ENCODE measurements around the gene DHH.

The DHH gene

DNA sequence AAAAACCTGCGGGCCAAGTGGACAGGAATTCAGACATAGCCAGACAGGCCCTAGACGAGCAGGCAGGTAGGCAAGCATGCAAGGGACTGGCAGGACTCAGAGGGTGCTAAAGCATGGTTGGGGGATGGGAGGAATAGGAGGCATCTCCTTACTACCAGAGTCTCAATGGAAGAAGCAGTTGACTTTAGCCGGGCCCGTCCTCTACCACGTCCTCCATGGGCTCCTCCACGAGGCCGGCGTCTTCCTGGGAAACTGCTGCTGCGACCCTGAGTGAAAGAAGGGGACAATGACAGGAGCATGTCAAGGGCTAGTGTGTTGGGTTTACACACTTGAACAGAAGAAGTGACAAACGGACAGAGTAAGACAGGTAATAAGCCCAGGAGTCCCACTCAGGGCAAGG, 45.6 kb downstream of the DHH start:
- DNase-seq: no peak

- no peak for DNase-seq
Observed at GRCh38 chr12:49046129-49046895, 48.3 kb downstream of the DHH start.

DNA sequence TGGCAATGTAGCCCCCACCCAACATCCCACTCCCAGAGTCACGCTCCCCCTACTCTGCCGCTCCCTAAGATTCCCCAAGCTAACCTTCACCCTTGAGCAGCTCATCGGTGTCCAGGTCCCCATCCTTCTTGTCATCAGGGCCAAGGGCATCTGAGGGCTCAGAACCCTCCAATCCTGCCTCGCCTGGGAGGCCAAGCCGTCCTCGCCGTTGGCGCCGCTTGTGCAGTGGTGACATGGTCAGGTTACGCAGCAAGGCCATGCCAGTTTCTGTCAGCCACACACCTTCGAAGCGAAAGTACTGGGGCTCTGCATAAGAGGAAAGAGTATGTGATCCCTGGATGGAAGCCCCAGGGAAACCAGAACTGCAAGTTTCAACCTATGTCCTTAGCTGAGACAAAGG, 49.9 kb downstream of the DHH start:
- DNase-seq: no peak

- DNase-seq: peak; percentile 84
Observed at GRCh38 chr12:49043856-49044258, 50.7 kb downstream of the DHH start.

DNA sequence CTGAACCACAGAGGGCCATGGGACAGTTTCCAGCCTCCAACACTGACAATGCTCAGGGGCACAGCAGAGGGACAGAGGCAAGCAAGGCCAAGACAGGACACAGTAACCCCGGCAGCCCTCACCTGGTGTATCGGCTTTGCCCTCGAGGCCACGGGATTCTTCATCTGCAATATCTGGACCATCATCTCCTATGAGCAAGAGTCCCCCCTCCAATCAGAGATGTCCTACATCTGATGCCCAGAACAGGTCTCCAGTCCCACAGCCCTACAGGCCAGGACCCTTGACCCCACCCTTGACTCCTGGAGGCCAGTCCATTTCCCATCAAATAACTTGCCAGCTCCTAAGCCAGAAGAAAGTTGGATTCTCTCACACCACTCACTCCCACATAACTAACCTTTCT, 51.4 kb downstream of the DHH start:
- DNase-seq: no peak

- DNase-seq: no peak
Observed at GRCh38 chr12:49041881-49042484, 52.6 kb downstream of the DHH start.

- DNase-seq: no peak
Observed at GRCh38 chr12:49041036-49041880, 53.3 kb downstream of the DHH start.

DNA sequence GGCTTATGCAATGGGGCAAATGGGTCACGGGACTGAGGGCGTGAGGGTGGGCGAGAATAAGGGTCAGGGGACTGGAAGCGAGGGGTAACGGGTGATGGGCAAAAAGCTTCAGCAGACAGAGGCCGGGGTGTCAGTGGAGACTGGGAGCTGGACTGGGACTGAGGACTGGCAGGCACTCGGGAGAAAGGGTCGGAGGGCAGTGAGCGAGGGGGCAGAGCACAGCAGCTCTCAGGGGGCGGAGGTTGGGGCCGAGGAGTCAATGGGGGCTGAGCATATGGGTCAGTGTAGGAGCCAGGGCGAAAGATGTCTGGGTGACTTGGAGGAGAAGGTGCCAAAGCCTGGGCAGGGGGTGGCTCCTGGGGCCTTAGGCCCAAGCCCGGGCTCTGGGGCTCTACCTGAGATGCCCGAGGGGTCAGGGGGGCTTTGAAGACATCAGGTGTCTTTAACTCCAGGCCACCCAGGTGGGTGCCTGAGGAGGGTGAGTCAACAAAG, 54.2 kb downstream of the DHH start:
- DNase-seq: no peak

GRCh38 chr12:49039421-49040363, 54.9 kb downstream of the DHH start:
- DNase-seq: no peak

DNA sequence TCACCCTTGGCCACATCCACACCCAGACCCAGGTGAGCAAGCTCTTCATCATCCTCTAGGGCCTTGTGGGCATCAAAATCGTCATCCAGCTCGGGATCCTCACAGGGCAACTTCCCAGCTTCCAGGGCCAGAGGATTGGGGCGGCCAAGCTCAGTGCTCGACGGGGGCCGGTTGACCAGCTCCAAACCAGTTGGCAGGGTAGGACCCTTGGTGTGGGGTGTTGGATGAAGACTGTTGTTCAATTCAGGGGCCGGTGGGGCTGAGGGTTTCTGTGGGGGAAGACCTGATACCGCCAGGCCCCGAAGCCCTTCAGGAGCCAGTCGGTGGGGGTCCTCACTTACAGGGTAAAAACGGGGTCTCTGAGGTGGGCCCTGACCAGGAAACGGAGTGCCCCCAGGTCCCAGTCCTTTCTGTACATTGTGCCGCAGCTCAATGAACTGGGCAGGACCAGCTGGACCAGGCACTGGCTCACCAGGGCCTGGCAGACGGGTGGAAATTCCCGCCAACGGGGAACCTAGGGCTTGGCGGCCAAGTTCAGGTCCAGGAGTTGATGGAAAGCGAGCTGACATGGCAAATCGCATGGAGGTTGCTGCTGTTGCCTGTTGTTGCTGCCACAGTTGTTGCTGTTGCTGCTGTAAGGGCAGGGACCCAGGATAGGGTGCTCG, 56.2 kb downstream of the DHH start:
- DNase-seq: no peak

- no peak for DNase-seq
Observed at GRCh38 chr12:49037947-49038237, 56.7 kb downstream of the DHH start.

DNA sequence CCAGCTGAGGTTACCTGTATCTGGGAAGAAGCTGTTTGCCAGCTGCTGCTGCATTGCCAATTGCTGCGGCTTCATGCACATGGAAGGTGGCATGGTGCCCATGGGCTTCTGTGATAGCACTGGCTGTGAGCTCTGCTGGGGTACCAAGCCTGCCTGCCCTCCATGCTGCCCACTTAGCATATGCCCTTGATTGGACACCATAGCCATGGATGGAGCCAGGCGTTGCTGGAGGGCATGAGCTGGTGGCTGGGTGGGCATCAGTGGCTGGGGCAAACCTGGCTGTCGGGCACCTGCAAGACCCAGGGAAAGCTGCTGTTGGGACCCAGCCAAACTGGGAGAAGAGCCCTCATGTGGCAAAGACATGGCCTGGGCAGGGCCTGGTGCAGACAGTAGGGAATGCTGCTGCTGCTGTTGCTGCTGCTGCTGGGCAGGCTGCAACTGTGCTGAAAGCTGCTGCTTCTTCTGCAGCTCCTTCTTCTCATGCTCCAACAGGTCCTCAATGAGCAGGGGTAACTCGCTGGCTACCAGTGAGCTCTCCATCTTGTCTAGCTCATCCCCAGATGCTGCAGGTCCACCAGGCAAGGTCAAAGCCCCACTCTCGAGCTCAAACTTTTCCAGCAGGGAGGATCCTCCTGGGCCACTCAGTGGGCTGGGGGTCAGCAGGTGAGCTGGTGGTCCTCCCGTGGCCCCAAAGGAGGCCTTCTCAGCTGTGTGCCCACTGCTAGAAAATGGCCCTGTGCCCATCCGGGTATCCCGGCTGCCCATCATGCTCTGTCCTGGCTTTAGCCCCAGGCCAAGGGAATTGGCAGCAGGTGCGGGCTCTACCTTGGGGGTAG, 57.3 kb downstream of the DHH start:
- DNase-seq: no peak
